ENCODE results near the gene EDEM3. TPM values are rescaled to one million over a fixed set of nuclear protein-coding genes. Genes with fewer than 3 reads are reported as not detected.
"Not testable (repeated sequence)": the region's sequence is repeated elsewhere in the genome, so short reads cannot be mapped to it uniquely, and the experiment has no call there.

The EDEM3 gene
- polyA plus RNA-seq, 1 donor from 2014 or later, result 49.5 TPM

- Histone ChIP-seq H3K9me2 (ENCODE audit: insufficient read depth, low read length) (no peaks in the 10 kb centered on the region), H3K27ac (ENCODE audit: low read length) (no peak overlapping the region), H3K27me3 (ENCODE audit: insufficient read depth, low read depth, low read length) (no peaks in the 10 kb centered on the region), H2AFZ (ENCODE audit: low read depth, low read length) (no peak overlapping the region), H3F3A (ENCODE audit: insufficient read depth, low read length, poor library complexity, severe bottlenecking) (no peaks in the 10 kb centered on the region), H3K36me3 (ENCODE audit: insufficient read depth, low read length) (no peaks in the 10 kb centered on the region), H3K9ac (ENCODE audit: low read length) (no peak overlapping the region), H4K20me1 (ENCODE audit: insufficient read depth) (no peaks in the 10 kb centered on the region), H3K9me3 (ENCODE audit: low read length) (no peaks in the 10 kb centered on the region), H3K4me2 (ENCODE audit: low read length) (no peak overlapping the region), H3K4me3 (ENCODE audit: low read length) (no peak overlapping the region), H3K79me2 (replicated peaks; ENCODE audit: insufficient read depth, low read length) (no peaks in the 10 kb centered on the region)
- TF ChIP-seq MXI1 (conservative IDR thresholded peaks at IDR 0.05; ENCODE audit: poor library complexity, severe bottlenecking), result no peak
- no peak for TF ChIP-seq RAD21 (conservative IDR thresholded peaks at IDR 0.05)
- TF ChIP-seq EP300 (conservative IDR thresholded peaks at IDR 0.05; ENCODE audit: poor library complexity, severe bottlenecking), result no peak
- no peak for TF ChIP-seq POLR2AphosphoS5 (IDR thresholded peaks at IDR 0.05)
- TF ChIP-seq CTCF (IDR thresholded peaks at IDR 0.05; ENCODE audit: poor library complexity, severe bottlenecking), result no peak
- TF ChIP-seq TAF1 (IDR thresholded peaks at IDR 0.05; ENCODE audit: low read depth), result no peak
- TF ChIP-seq EZH2 (IDR thresholded peaks at IDR 0.05; ENCODE audit: borderline replicate concordance, insufficient read depth, low read length, poor library complexity, severe bottlenecking), result no peak
- no peak for TF ChIP-seq REST (IDR thresholded peaks at IDR 0.05; ENCODE audit: borderline replicate concordance)
- TF ChIP-seq SMC3 (conservative IDR thresholded peaks at IDR 0.05; ENCODE audit: poor library complexity), result no peak
These were observed 12.9 kb upstream of the EDEM3 start for GRCh38 chr1:184767591-184767990.

- Histone ChIP-seq H3K36me3 (ENCODE audit: insufficient read depth, low read length) (no peaks in the 10 kb centered on the region), H3K9ac (ENCODE audit: low read length) (no peak overlapping the region), H2AFZ (ENCODE audit: low read depth, low read length) (no peak overlapping the region), H3K4me2 (ENCODE audit: low read length) (no peak overlapping the region), H3K27me3 (ENCODE audit: insufficient read depth, low read depth, low read length) (no peaks in the 10 kb centered on the region), H3K79me2 (replicated peaks; ENCODE audit: insufficient read depth, low read length) (no peaks in the 10 kb centered on the region), H3K9me3 (ENCODE audit: low read length) (no peaks in the 10 kb centered on the region), H3F3A (ENCODE audit: insufficient read depth, low read length, poor library complexity, severe bottlenecking) (no peaks in the 10 kb centered on the region), H3K4me3 (ENCODE audit: low read length) (no peak overlapping the region), H3K27ac (ENCODE audit: low read length) (no peak overlapping the region), H3K9me2 (ENCODE audit: insufficient read depth, low read length) (no peaks in the 10 kb centered on the region), H4K20me1 (ENCODE audit: insufficient read depth) (no peaks in the 10 kb centered on the region)
- TF ChIP-seq SMC3 (conservative IDR thresholded peaks at IDR 0.05; ENCODE audit: poor library complexity) (no peak), TAF1 (IDR thresholded peaks at IDR 0.05; ENCODE audit: low read depth) (no peak), MXI1 (conservative IDR thresholded peaks at IDR 0.05; ENCODE audit: poor library complexity, severe bottlenecking) (no peak), RAD21 (conservative IDR thresholded peaks at IDR 0.05) (no peak), POLR2AphosphoS5 (IDR thresholded peaks at IDR 0.05) (no peak), REST (IDR thresholded peaks at IDR 0.05; ENCODE audit: borderline replicate concordance) (no peak), EZH2 (IDR thresholded peaks at IDR 0.05; ENCODE audit: borderline replicate concordance, insufficient read depth, low read length, poor library complexity, severe bottlenecking) (no peak), EP300 (conservative IDR thresholded peaks at IDR 0.05; ENCODE audit: poor library complexity, severe bottlenecking) (no peak), CTCF (IDR thresholded peaks at IDR 0.05; ENCODE audit: poor library complexity, severe bottlenecking) (no peak)
These were observed 9.8 kb upstream of the EDEM3 start for GRCh38 chr1:184764483-184764882.

- not testable (repeated sequence) for H3K4me3 ChIP-seq (ENCODE audit: low read length); H3K9me2 ChIP-seq (ENCODE audit: insufficient read depth, low read length); H3K9me3 ChIP-seq (ENCODE audit: low read length); H3K9ac ChIP-seq (ENCODE audit: low read length); H3K4me2 ChIP-seq (ENCODE audit: low read length); H3K36me3 ChIP-seq (ENCODE audit: insufficient read depth, low read length); H3F3A ChIP-seq (ENCODE audit: insufficient read depth, low read length, poor library complexity, severe bottlenecking); H4K20me1 ChIP-seq (ENCODE audit: insufficient read depth); H3K27me3 ChIP-seq (ENCODE audit: insufficient read depth, low read depth, low read length); H2AFZ ChIP-seq (ENCODE audit: low read depth, low read length); H3K79me2 ChIP-seq (replicated peaks; ENCODE audit: insufficient read depth, low read length); H3K27ac ChIP-seq (ENCODE audit: low read length)
These were observed 8.9 kb upstream of the EDEM3 start for GRCh38 chr1:184763520-184763919.
